ENCODE results near the gene KANK3.
"Not testable (repeated sequence)": the region's sequence is repeated elsewhere in the genome, so short reads cannot be mapped to it uniquely, and the experiment has no call there.

KANK3 gene

GRCh38 chr19:8336660-8337059 lies 6.4 kb downstream of the KANK3 start:
- DNase-seq: no peak

- no peak for DNase-seq
Measured at GRCh38 chr19:8336072-8336569, 6.9 kb downstream of the KANK3 start.

GRCh38 chr19:8335343-8336071 lies 7.6 kb downstream of the KANK3 start:
- no peak for DNase-seq

- DNase-seq: no peak
Measured at GRCh38 chr19:8334458-8335342, 8.4 kb downstream of the KANK3 start.

GRCh38 chr19:8333767-8334457 lies 9.2 kb downstream of the KANK3 start:
- no peak for DNase-seq

- DNase-seq: no peak
Measured at GRCh38 chr19:8332976-8333766, 9.9 kb downstream of the KANK3 start.

GRCh38 chr19:8331263-8331845 lies 11.7 kb downstream of the KANK3 start:
- DNase-seq: no peak

GRCh38 chr19:8329996-8330395 lies 13.1 kb downstream of the KANK3 start:
- DNase-seq: no peak

- no peak for DNase-seq
Measured at GRCh38 chr19:8325454-8325853, 17.6 kb downstream of the KANK3 start.

- no peak for DNase-seq
Measured at GRCh38 chr19:8324186-8325050, 18.6 kb downstream of the KANK3 start.

GRCh38 chr19:8323781-8324185 lies 19.3 kb downstream of the KANK3 start:
- no peak for DNase-seq

GRCh38 chr19:8322638-8322997 lies 20.4 kb downstream of the KANK3 start:
- no peak for DNase-seq

GRCh38 chr19:8321986-8322637 lies 20.9 kb downstream of the KANK3 start:
- no peak for DNase-seq

GRCh38 chr19:8321067-8321985 lies 21.7 kb downstream of the KANK3 start, which contains the start of the genes NDUFA7 and RPS28:
Gene NDUFA7 (minus strand): TSS chr19:8321375. CDS start chr19:8321358, 17 bp downstream.
Gene RPS28 (plus strand): TSS chr19:8321496. CDS start chr19:8321531, 35 bp downstream.
- peak; percentile 96 for DNase-seq

GRCh38 chr19:8320564-8321066 lies 22.4 kb downstream of the KANK3 start:
- no peak for DNase-seq

- DNase-seq: no peak
Measured at GRCh38 chr19:8319807-8320520, 23.1 kb downstream of the KANK3 start.

- not testable (repeated sequence) for DNase-seq
Measured at GRCh38 chr19:8318835-8319234, 24.2 kb downstream of the KANK3 start.
